ENCODE results near the gene MUC20. TPM values are rescaled to one million over a fixed set of nuclear protein-coding genes. Genes with fewer than 3 reads are reported as not detected.

Gene MUC20
- total RNA-seq, 1 donor from 2014 or later = 0.17 TPM

DNA sequence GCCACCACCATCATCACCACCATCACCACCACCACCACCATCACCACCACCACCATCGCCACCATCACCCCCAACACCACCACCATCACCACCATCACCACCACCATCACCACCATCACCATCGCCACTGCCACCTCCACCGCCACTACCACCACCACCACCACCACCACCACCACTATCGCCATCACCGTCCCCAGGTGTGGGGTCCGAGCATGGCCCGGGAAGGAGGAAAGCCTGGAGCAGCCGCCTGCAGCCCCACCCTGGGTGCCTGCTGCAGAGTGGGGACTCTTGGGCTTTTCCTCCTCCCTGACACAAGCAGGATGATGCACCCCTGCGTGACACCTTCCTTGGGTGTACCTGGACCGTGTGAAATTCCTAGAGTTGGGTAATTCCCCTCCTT is 47.0 kb downstream of the MUC20 start:
- no peaks in the 10 kb centered on the region for H3K36me3 Mint-ChIP-seq
- H3K27me3 Mint-ChIP-seq (ENCODE audit: insufficient read depth, low read depth) = peaks cover 2% of the 10 kb centered on the region
- TF ChIP-seq EZH2 (IDR thresholded peaks at IDR 0.05) = no peak
- TF ChIP-seq EZH2phosphoT487 (IDR thresholded peaks at IDR 0.05) = no peak
- TF ChIP-seq, protein P1, sequence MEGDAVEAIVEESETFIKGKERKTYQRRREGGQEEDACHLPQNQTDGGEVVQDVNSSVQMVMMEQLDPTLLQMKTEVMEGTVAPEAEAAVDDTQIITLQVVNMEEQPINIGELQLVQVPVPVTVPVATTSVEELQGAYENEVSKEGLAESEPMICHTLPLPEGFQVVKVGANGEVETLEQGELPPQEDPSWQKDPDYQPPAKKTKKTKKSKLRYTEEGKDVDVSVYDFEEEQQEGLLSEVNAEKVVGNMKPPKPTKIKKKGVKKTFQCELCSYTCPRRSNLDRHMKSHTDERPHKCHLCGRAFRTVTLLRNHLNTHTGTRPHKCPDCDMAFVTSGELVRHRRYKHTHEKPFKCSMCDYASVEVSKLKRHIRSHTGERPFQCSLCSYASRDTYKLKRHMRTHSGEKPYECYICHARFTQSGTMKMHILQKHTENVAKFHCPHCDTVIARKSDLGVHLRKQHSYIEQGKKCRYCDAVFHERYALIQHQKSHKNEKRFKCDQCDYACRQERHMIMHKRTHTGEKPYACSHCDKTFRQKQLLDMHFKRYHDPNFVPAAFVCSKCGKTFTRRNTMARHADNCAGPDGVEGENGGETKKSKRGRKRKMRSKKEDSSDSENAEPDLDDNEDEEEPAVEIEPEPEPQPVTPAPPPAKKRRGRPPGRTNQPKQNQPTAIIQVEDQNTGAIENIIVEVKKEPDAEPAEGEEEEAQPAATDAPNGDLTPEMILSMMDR (IDR thresholded peaks at IDR 0.05) = no peak

DNA sequence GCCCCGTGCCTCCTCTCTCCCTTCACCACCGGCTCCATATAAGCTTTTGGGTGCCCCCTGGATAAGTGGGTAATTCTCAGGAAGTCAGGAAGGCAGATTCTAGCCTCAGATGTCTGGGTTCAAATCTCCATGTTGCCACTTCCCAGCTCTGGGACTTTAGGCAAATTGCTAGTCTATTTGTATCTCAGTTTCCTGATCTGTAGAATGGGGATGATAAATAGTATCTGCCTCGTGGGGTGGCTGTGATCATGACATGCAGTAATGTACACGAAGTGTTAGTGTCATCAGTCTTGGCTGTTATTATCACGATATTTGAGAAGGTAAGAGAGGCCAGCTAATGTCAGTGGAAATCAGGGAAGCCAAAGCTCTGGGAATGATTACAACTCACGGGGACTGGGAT is 47.6 kb downstream of the MUC20 start:
- H4K20me1 ChIP-seq (ENCODE audit: low read depth) = no peaks in the 10 kb centered on the region
- Mint-ChIP-seq H3K27ac (no peak overlapping the region), H3K27me3 (ENCODE audit: insufficient read depth, low read depth) (peaks cover 2% of the 10 kb centered on the region), H3K4me1 (no peaks in the 10 kb centered on the region), H3K4me3 (no peak overlapping the region), H3K36me3 (no peaks in the 10 kb centered on the region), H3K9me3 (peaks cover 6% of the 10 kb centered on the region)
- no peaks in the 10 kb centered on the region for H3K36me3 ChIP-seq
- no peaks in the 10 kb centered on the region for H3K9me3 ChIP-seq (ENCODE audit: low read depth)
- H3F3A ChIP-seq (ENCODE audit: low read depth) = no peaks in the 10 kb centered on the region
- no peak for DNase-seq (ENCODE audit: low spot score)
- H3K9ac ChIP-seq = no peak overlapping the region
- H3K27ac ChIP-seq = no peak overlapping the region
- H3K27me3 ChIP-seq = no peaks in the 10 kb centered on the region
- H2AFZ ChIP-seq (replicated peaks) = no peak overlapping the region
- H3K4me2 ChIP-seq = no peak overlapping the region
- H3K4me1 ChIP-seq = no peaks in the 10 kb centered on the region
- no peaks in the 10 kb centered on the region for H3K79me2 ChIP-seq (ENCODE audit: low read depth)
- TF ChIP-seq EZH2 (IDR thresholded peaks at IDR 0.05) = no peak
- TF ChIP-seq, protein P1 (IDR thresholded peaks at IDR 0.05) = no peak
- no peak overlapping the region for H3K4me3 ChIP-seq

More for the DNA sequence above, 47.0 kb downstream of the MUC20 start:
- Mint-ChIP-seq H3K4me3 (no peak overlapping the region), H3K9me3 (peaks cover 5% of the 10 kb centered on the region), H3K27ac (no peak overlapping the region), H3K4me1 (no peaks in the 10 kb centered on the region)
- H3K9me3 ChIP-seq (ENCODE audit: low read depth) = no peaks in the 10 kb centered on the region
- H4K20me1 ChIP-seq (ENCODE audit: low read depth) = no peaks in the 10 kb centered on the region
- H3K27ac ChIP-seq = no peak overlapping the region
- H3F3A ChIP-seq (ENCODE audit: low read depth) = no peaks in the 10 kb centered on the region
- no peak overlapping the region for H3K4me3 ChIP-seq
- no peaks in the 10 kb centered on the region for H3K79me2 ChIP-seq (ENCODE audit: low read depth)
- H3K36me3 ChIP-seq = no peaks in the 10 kb centered on the region
- H3K4me1 ChIP-seq = no peaks in the 10 kb centered on the region
- H2AFZ ChIP-seq (replicated peaks) = no peak overlapping the region
- no peaks in the 10 kb centered on the region for H3K27me3 ChIP-seq
- no peak overlapping the region for H3K9ac ChIP-seq
- DNase-seq (ENCODE audit: low spot score) = no peak
- no peak overlapping the region for H3K4me2 ChIP-seq

DNA sequence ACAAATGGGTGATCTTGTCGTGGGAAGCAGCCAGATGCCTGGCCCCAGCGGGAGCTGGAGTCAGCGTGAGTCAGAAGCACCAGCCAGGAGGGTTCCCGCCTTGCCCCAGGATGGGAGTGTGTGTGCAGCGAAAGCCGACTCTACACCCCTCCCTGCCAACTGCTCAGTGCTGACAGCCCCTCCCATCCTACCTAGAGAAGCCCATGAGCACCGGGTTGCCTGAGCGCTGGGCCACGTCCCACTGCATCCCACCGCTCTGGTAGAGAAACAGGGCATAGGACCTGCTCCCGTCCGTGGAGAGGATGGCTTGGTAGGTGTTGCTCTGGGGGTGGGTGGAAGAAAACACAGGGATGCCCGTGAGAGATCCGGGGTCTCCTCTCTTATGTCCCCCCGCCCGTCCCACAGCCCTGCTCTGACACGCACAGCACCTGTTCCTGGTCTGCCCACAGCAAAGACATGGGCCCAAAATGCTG is 48.1 kb downstream of the MUC20 start:
- Histone ChIP-seq H3K9me3 (ENCODE audit: low read depth) (no peaks in the 10 kb centered on the region), H4K20me1 (ENCODE audit: low read depth) (no peaks in the 10 kb centered on the region), H2AFZ (replicated peaks) (no peak overlapping the region), H3K79me2 (ENCODE audit: low read depth) (no peaks in the 10 kb centered on the region), H3K36me3 (no peaks in the 10 kb centered on the region), H3F3A (ENCODE audit: low read depth) (no peaks in the 10 kb centered on the region), H3K4me2 (no peak overlapping the region), H3K4me3 (no peak overlapping the region), H3K27ac (no peak overlapping the region), H3K4me1 (no peaks in the 10 kb centered on the region), H3K27me3 (no peaks in the 10 kb centered on the region), H3K9ac (no peak overlapping the region)
- no peak for DNase-seq (ENCODE audit: low spot score)
- Mint-ChIP-seq H3K27ac (no peak overlapping the region), H3K4me3 (no peak overlapping the region), H3K4me1 (no peaks in the 10 kb centered on the region), H3K9me3 (peaks cover 6% of the 10 kb centered on the region), H3K36me3 (no peaks in the 10 kb centered on the region), H3K27me3 (ENCODE audit: insufficient read depth, low read depth) (no peaks in the 10 kb centered on the region)
- TF ChIP-seq EZH2 (IDR thresholded peaks at IDR 0.05) (no peak), EZH2phosphoT487 (IDR thresholded peaks at IDR 0.05) (no peak)
- TF ChIP-seq, protein P1 (IDR thresholded peaks at IDR 0.05) = no peak
